ENCODE results near the gene CDK18.

The CDK18 gene

GRCh38 chr1:205572421-205572820 is 68.0 kb downstream of the CDK18 start:
- no peak for DNase-seq

GRCh38 chr1:205575294-205575885 is 70.9 kb downstream of the CDK18 start:
- no peak for DNase-seq

DNA sequence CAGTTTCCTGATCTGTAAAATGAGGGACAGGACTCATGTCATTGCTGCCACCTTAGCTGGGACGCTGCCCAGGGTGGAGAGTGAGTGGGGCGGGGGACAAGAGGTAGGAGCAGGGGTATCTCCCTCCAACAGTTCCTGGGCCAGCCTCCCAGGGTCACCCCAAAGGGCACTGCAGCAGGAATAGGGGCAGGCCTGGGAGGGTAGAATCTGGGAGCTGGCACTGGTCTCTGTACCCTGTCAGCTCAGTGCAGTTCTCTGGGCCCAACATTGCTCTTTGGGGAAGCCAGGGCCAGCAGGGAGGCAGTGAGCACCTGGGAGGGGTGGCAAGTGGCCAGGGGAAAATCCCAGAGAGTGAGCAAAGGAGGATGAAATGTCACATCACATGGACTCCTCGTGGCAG is 71.5 kb downstream of the CDK18 start:
- DNase-seq = peak; percentile 16

DNA sequence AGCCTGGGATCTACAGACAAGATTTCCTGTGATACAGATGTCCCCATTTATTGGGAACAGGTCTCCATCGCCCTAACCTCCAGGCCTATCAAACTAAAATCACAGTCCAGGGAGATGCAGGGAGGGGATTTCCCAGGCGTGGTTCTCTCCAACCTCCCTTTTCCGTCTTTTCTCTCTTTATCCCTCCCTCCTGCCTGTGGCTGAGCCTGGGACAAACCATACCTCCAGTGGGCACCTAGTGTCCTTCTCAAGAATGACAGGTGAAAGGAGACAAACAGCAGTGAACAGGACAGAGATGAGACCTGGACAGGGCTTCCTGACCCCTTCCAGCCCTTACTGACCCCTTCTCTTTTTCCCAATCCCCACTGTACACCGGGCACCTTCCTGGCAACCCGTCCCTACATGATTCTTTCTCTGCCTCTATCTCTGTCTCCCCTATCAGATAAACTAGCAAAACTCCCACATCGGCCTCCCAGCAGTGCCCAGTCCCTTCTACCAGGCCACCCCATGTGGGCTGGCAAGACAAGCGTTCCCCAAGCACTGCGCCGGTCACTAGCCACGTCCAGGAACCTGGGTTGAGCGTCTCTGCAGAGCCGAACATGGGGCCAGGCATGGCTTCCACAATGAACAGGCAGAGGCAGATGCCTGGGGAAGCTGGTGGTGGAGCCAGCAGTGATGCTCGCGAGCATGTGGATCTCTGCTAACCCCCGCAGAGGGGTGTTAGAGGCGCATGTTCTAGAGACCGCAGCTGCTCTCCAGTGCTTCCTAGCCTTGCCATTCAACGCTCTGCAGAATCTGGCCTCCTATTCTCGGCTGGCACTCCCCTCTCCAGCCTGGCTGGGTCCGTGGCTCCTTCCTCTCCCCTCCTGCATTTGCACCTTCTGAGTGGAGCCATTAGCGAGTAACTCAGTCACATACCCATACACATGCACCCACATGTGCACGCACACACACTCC is 72.6 kb downstream of the CDK18 start:
- no peak for DNase-seq

GRCh38 chr1:205577874-205578658 is 73.6 kb downstream of the CDK18 start:
- no peak for DNase-seq

DNA sequence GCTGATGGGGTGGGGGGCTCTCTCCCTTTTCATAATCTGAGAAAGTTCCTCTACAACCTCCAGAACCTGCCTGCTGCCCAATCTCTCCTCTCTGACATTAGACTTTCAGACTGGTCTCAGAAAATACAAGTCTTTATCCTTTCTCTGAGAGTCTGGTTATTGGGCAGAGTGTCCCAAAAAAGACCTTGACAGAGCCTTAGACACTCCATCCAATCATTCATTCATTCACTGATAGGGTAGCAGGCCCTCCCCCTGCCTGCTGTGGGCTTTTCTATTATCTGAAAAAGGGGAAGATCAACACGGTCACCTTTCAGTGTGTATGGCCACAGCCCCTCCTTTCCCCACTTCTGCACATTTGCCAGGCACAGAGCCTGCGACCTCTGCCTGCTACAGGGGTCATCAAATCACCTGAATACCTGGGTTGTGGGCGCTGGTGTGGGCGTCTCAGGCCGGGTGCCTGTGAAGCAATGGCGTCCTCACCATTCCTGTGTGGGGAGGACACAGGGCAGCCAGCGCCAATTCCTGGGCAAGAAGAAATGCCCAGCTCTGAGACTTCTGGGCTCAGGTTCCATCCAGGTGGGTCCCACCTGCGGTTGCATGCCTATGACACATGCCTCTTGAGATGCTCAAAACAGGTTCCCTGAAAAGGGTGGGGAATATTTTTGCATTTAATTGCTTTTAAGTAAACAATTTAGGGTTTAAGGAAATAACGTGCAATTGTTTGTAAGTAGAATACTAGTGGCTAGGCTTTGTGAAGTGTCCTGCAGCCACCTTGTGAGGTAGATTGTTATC is 74.5 kb downstream of the CDK18 start:
- peak; percentile 21 for DNase-seq

- DNase-seq = no peak
These were observed 75.2 kb downstream of the CDK18 start for GRCh38 chr1:205579711-205580110.

DNA sequence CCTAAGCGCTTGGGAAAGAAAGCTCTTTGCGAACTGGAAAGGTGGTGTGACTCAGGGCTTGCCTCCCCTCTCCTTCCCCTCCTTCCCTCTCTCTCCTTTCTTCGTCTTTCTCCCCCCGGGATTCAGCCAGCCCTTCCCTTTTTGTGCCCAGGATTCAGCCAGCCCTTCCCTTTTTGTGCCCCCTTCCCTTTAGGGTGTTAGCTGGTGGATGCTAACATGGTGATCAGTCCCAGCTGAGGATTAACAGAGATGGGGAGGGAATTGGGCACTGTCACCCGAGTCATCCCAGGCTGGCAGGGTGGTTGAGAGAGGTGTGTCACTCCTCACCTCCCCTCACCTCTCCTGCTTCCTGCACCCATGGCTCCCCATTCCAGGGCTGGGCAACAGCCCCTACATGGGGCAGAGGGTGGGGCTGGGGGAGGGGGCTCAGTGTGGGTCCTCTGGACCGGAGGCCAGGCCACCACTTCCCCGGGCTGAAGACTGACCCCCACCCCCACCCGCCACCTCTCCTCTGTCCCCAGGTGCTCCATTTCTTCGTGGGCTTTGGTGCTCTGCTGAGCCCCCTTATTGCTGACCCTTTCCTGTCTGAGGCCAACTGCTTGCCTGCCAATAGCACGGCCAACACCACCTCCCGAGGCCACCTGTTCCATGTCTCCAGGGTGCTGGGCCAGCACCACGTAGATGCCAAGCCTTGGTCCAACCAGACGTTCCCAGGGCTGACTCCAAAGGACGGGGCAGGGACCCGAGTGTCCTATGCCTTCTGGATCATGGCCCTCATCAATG is 75.9 kb downstream of the CDK18 start:
- DNase-seq = no peak

- no peak for DNase-seq
These were observed 76.4 kb downstream of the CDK18 start for GRCh38 chr1:205580923-205581180.

GRCh38 chr1:205581321-205581980 is 77.0 kb downstream of the CDK18 start:
- DNase-seq = no peak

GRCh38 chr1:205582046-205582445 is 77.6 kb downstream of the CDK18 start:
- DNase-seq = no peak
